RKO (cell line): ENCODE measurements around the gene EPRS1.
A peak's percentile ranks its signal among the peaks of the same experiment; 100 is the strongest.
"Not testable (repeated sequence)": the region's sequence is repeated elsewhere in the genome, so short reads cannot be mapped to it uniquely, and the experiment has no call there.

Experiments used
- DNase-seq: peaks from one replicate; pipeline ENCODE4 v3.0.0-alpha.2; 2016; ENCODE audit warnings: low spot score

EPRS1 gene

GRCh38 chr1:220046052-220046930 lies at the start of gene EPRS1:
Gene EPRS1 (minus strand): TSS chr1:220046505. CDS start chr1:220046388, 117 bp downstream.
- peak; percentile 98 for DNase-seq

DNA sequence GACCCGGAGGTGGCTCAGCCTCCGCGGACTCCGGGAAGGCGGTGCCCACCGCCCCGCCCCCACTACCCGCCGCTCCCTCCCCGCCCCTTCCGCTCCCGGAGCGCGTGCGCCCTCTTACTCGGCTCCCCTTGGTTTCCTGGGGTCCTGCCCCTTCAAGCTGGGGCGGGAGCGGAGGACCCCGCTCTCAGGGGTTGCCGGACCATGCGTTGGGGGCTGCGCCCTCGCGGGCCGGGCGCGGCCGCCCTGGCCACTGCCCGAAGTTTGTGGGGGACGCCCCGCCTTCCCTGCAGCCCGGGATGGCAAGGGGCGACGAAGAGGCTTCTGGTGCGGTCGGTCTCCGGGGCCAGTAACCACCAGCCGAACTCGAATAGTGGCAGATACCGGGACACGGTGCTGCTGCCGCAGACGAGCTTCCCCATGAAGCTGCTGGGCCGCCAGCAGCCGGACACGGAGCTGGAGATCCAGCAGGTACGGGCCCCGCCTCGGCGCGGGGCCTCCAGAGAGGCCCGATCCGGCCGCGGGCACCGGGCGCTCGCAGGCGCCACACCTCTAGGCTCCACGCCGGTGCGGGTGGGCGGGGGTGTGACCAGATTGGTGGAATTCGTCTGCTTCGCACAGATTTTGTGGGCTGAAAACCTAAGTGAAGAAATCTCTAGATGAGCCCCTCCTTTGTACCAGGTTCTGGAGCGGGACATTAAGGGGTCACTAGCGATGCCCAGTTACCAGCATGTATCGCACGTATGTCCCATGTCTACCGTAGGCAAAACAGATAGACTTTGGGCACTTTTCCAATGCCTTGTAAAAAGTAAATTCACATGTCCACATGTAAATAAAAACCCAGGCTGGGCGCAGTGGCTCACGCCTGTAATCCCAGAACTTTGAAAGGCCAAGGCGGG lies 48.0 kb upstream of the EPRS1 start, which contains the start of gene IARS2:
IARS2 (plus strand) TSS at position 117 of the 896 bp plus-strand sequence; CDS start at position 202, 85 bp downstream.
- peak; percentile 87 for DNase-seq

DNA sequence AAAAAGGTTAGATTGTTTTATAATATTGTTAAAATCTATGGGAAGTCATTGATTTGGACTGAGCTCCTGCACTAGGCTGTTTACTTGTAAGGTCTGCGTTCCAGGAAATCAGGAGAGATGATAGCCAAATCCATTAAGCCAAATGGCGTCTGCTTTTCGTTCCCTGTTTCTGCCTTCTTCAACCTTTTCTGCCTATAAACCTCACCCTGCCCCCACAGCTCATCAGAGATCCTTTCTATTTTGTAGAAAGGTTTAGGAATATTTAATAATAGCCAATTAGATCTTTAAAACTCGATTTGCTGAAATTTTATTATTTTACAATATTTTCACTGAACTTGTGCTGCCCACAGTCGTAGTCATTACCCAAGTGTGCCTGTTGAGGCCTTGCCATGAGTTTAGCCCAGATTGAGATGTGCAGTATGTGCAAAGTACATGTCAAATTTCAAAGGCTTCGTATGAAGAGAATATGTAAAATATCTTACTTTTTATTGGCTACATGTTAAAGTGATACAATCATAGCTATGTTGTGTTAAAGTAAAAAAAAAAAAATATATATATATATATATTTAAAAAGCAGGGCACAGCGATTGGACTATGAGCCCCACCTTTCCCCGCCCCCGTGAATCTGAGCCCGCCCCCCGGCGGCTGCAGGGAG lies 47.2 kb upstream of the EPRS1 start:
- no peak for DNase-seq

GRCh38 chr1:220092694-220093093 lies 46.4 kb upstream of the EPRS1 start:
- no peak for DNase-seq

DNA sequence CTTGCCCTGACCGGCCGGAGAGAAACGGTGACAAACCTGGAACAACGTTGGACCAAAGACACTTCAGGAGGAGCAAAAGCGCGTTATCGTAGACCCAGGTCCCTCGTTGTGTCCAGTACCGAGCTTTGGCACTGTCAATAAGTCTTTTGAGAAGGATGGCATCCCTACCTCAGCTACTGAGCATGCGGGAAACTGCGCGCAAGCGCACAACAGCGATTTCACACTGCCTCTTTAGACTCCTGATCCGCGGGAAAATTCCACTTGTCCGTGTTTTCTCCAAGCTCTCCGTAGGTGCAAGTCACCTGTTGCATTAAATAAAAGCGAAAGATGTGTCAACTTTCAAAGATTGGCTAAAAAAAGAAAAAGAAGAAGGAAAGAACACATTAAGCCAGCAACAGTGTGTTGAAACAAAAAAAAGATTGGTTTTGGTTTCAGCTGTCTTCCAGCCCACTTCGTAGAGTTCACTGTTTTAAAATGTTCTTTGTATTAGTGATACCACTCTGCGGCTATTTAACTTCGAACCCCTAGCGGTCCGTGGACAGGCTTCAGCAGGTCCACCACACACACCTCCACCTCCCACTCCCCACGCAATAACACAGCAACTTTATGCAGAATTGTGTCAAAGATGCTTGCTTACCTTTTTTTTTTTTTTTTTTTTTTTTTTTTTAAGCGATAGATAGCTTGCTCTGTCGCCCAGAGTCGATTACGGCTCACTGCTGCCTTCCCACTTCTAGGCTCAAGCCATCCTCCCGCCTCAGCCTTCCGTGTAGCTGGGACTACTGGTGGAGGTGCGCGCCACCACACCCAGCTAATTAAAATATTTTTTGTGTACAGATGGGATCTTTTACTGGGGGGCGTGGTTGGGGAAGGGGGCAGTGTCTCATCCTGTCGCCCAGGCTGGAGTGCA lies 43.6 kb upstream of the EPRS1 start, which contains the start of gene BPNT1:
BPNT1 (minus strand) TSS at position 139 of the 907 bp plus-strand sequence. CDS start 9,942 bp downstream, outside the sequence.
- peak; percentile 94 for DNase-seq

DNA sequence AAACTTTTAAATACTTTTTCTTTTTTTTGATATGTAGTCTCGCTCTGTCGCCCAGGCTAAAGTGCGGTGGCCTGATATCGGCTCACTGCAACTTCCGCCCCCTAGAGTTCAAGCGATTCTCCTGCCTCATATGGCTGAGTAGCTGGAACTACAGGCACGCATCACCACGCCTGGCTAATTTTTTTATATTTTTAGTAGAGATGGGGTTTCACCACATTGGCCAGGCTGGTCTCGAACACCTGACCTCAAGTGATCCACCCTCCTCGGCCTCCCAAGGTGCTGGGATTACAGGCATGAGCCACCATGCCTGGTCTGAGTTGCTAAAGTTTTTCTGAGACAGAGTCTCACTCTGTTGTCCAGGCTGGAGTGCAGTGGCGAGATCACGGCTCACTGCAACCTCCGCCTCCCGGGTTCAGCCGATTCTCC lies 40.0 kb upstream of the EPRS1 start:
- not testable (repeated sequence) for DNase-seq

- no peak for DNase-seq
Measured at GRCh38 chr1:220084460-220084859, 38.2 kb upstream of the EPRS1 start.

- no peak for DNase-seq
Measured at GRCh38 chr1:220077887-220078286, 31.6 kb upstream of the EPRS1 start.

DNA sequence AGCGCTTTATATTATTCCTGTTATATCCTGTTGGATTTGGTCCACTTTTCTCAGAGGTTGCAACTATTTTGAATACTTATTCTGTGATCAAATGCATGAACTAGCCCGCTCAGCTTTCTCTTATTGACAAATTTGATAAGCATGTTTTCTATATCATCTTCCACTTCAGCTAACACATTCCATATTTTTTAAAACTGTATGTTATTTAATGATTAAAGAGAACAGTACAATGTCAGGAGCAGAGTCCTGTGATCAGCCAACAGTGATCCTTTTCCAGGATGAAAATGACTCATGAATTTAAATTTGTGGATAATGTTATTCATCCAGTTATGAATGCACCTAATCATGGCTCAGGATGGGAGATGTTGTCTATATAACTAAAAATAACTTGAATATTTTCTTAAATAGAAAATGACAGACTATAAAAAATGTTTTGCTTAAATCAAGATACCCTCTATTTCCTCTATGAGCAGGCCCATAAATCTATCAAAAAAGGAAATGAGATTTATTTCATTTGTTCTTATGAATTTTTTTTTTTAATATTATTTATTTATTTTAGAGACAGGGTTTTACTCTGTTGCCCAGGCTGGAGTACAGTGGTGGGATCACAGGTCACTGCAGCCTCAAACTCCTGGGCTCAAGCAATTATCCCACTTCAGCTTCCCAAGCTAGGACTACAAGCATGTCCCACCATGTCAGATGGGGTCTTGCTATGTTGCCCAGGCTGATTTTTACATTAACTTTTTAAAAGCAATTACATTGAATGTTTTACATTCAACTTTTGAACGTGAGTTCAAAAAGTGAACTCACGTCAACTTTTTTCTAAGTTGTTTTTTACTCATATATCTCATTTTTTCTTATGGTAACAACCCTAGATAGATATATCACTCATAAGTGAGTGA lies 30.8 kb upstream of the EPRS1 start:
- DNase-seq = no peak

GRCh38 chr1:220067269-220068204 lies 21.2 kb upstream of the EPRS1 start:
- DNase-seq = no peak

DNA sequence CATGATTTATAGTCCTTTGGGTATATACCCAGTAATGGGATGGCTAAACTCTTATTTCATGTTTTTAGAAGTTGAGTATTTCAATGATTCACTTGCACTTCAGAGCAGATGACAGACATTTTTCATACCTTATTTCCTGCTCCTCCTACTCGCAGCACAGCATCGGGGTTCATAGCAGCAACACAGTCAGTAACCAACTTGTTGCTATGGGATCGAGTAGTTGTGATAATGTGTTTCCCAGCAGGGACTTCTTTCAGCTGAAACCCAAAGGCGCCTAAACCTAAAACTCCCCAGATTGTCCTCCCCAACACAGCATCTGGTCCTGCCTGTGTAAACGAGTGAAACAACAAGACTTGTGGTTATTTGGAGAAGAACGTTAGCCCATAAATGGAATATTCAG lies 16.3 kb upstream of the EPRS1 start:
- no peak for DNase-seq

DNA sequence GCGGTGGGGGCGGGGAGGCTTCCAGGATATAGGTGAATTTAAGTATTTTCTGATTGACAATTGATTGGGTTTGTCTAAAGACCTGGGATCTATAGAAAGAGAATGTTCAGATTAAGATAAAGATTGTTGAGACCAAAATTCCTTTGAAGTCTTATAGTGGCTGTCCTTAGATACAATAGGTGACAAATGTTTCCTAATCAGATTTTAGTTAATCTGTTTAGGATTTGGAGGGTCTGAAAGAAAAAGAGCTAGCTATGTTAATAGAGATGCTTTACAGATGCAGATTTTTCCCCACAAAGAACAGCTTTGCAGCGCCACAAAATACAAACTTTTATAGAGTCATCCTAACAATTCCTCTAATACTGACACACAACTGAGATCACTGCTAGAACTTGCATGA lies 14.6 kb upstream of the EPRS1 start:
- no peak for DNase-seq

DNA sequence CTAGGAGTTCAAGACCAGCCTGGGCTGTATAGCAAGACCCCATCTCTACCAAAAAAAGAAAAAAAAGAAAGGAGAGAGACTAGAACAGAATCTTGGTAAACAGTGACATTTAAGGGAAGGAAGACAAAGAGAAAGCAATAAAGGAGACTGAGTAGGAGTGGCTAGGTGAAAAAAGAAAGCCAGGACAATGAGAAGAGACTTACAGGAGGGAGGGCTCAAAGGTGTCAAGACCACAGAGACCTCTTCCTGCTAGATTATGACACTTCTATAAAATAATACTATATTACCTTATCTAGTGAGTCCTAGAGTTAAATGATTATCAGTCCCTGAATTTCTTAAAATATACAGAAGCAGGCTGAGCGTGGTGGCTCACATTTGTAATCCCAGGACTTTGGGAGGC lies 10.1 kb upstream of the EPRS1 start:
- no peak for DNase-seq

- DNase-seq = peak; percentile 52
Measured at GRCh38 chr1:220045356-220046051, 801 bp downstream of the EPRS1 start.

DNA sequence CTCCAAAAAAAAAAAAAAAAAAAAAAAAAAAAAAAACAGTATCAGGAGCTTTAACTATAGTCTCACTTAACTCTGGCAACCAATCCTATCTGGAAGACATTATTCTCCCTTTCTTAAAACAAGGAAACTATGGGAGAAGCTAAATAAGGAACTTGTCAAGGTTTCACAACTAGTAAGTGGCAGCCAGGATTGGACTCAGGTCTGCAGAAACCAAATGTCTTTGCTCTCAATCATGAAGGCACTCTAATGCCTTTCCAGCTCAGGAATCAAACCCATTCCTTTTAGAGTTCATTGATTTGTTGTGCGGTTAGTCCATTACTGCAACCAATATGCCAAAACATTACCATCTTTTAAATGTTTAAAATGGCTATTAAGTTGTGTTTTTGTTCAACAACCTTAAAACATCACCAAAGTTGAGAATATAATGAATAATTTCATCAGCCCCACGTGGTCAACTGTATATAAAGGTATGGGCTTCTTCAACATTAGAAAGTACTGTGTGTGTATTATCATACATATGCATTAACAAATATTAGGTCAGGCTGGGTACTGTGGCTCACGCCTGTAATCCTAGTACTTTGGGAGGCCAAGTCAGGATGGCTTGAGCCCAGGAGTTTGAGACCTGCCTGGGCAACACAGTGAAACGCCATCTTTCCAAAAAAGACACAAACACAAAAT lies 1.5 kb downstream of the EPRS1 start:
- DNase-seq = peak; percentile 20

- no peak for DNase-seq
Measured at GRCh38 chr1:220043646-220044045, 2.7 kb downstream of the EPRS1 start.

DNA sequence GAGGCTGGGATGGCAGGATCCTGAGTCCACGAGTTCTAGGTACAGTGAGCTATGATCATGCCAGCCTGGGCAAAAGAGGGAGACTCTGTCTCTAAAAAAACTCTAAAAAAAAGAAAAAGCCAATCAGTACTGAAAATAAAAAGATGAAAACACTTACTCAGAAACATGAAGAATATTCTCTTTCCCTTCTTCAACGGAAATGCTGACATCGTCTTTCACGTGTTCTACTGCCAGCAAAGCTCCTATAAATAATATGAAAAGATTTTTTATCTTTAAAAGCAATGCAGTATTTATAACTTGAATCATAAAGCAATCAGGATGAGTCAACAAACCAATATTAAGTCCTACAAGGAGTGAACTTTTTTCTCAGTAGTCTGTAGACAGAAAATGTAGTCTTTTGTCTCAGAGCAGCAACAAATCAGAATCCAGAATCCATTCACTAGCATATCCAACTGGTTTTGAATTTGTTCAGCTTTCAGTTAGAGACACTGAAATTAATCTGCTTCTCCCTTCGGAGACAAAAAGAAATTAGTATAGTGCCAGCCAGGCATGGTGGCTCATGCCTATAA lies 6.2 kb downstream of the EPRS1 start:
- DNase-seq = no peak
